HepG2 (cell line): ENCODE measurements around the gene PCAT7. TPM values are rescaled to one million over a fixed set of nuclear protein-coding genes. Genes with fewer than 3 reads are reported as not detected.

Experiments
- ARNT2 ChIP-seq: sonication (generic); formaldehyde crosslinking; IDR thresholded peaks from 2 replicates; pipeline ENCODE4 v1.8.0; 2022; ENCODE audit warnings: mild to moderate bottlenecking, low read depth, missing genetic modification reagents, moderate library complexity
- ATF1 ChIP-seq: IDR thresholded peaks from 2 replicates; pipeline ENCODE4 v1.6.1; 2016; ENCODE audit warnings: mild to moderate bottlenecking, control low read depth
- ATF7-NPFF ChIP-seq: sonication (generic); formaldehyde crosslinking; IDR thresholded peaks from 2 replicates; pipeline ENCODE4 v1.8.1; 2023; ENCODE audit warnings: mild to moderate bottlenecking, low read depth, missing genetic modification reagents, moderate library complexity
- BCL6 ChIP-seq: IDR thresholded peaks from 2 replicates; pipeline ENCODE4 v1.6.1; 2016; ENCODE audit warnings: missing genetic modification reagents, missing compliant biosample characterization
- CREB1 ChIP-seq, 2 experiments: fragments of 450-650 bp in 1 of 2; IDR thresholded peaks; 2 replicates each; pipeline ENCODE4 v1.6.1; 2016 to 2017; ENCODE audit warnings: control low read depth in 1 of 2, mild to moderate bottlenecking in 1 of 2, missing compliant biosample characterization in 1 of 2, missing genetic modification characterization in 1 of 2
- ETV6 ChIP-seq: sonication (generic); formaldehyde crosslinking; conservative IDR thresholded peaks from 2 replicates; pipeline ENCODE4 v1.4.0; 2020; ENCODE audit warnings: missing genetic modification reagents
- HMG20A ChIP-seq: IDR thresholded peaks from 2 replicates; pipeline ENCODE4 v1.6.1; 2016; ENCODE audit warnings: borderline replicate concordance
- LCORL ChIP-seq, 2 experiments: fragments of 450-650 bp in 1 of 2; sonication (generic) in 1 of 2; formaldehyde crosslinking in 1 of 2; IDR thresholded peaks; 2 replicates each; pipeline versions ENCODE4 v1.5.0 to v1.6.1; 2017 to 2020; ENCODE audit warnings: antibody characterized with exemption in 1 of 2, missing genetic modification reagents in 1 of 2
- MAZ ChIP-seq, 2 experiments: sonication (generic) in 1 of 2; formaldehyde crosslinking in 1 of 2; IDR thresholded peaks; 2 replicates each; pipeline versions ENCODE4 v1.5.0 to v1.6.1; 2012 to 2020; ENCODE audit warnings: low read depth in 2 of 2, mild to moderate bottlenecking in 2 of 2, borderline replicate concordance in 1 of 2, improper control_type of control experiment in 1 of 2, low read length in 1 of 2, missing genetic modification reagents in 1 of 2, moderate library complexity in 1 of 2
- NFATC3 ChIP-seq: sonication (generic); formaldehyde crosslinking; IDR thresholded peaks from 2 replicates; pipeline ENCODE4 v1.5.1; 2020; ENCODE audit warnings: mild to moderate bottlenecking, missing genetic modification reagents
- RBM39 ChIP-seq: fragments of 200-400 bp; formaldehyde crosslinking; IDR thresholded peaks from one replicate; pipeline ENCODE4 v1.6.1; 2018; ENCODE audit warnings: antibody characterized with exemption, mild to moderate bottlenecking, low read depth, low read length; ENCODE audit not compliant: poor library complexity, severe bottlenecking
- RXRB ChIP-seq: IDR thresholded peaks from 2 replicates; pipeline ENCODE4 v1.6.1; 2016; ENCODE audit warnings: borderline replicate concordance, missing genetic modification reagents, missing compliant biosample characterization
- TCF12 ChIP-seq, 2 experiments: fragments of 450-650 bp in 1 of 2; sonication (generic) in 1 of 2; formaldehyde crosslinking in 1 of 2; IDR thresholded peaks; 2 replicates each; pipeline versions ENCODE4 v1.6.1 to v1.8.0; 2017 to 2022; ENCODE audit warnings: antibody characterized with exemption in 1 of 2, mild to moderate bottlenecking in 1 of 2, missing genetic modification reagents in 1 of 2, moderate library complexity in 1 of 2
- ZBTB7B ChIP-seq: sonication (generic); formaldehyde crosslinking; IDR thresholded peaks from 2 replicates; pipeline ENCODE4 v1.4.0; 2020; ENCODE audit warnings: missing genetic modification reagents
- ZKSCAN5 ChIP-seq: sonication (generic); formaldehyde crosslinking; IDR thresholded peaks from 2 replicates; pipeline ENCODE4 v1.5.1; 2020; ENCODE audit warnings: mild to moderate bottlenecking, missing genetic modification reagents
- ZMYM4 ChIP-seq: sonication (generic); formaldehyde crosslinking; IDR thresholded peaks from 2 replicates; pipeline ENCODE4 v1.8.1; 2023; ENCODE audit warnings: mild to moderate bottlenecking, missing genetic modification reagents
- ZNF101 ChIP-seq: sonication (generic); formaldehyde crosslinking; IDR thresholded peaks from 2 replicates; pipeline ENCODE4 v1.4.0; 2020; ENCODE audit warnings: mild to moderate bottlenecking, low read depth, missing genetic modification reagents, borderline replicate concordance
- ZNF260 ChIP-seq: sonication (generic); formaldehyde crosslinking; IDR thresholded peaks from 2 replicates; pipeline ENCODE4 v1.4.0; 2020; ENCODE audit warnings: missing genetic modification reagents, low read depth, mild to moderate bottlenecking, borderline replicate concordance
- ZNF34 ChIP-seq: sonication (generic); formaldehyde crosslinking; IDR thresholded peaks from 2 replicates; pipeline ENCODE4 v1.4.0; 2020; ENCODE audit warnings: mild to moderate bottlenecking, missing genetic modification reagents, borderline replicate concordance
- ZNF460 ChIP-seq: sonication (generic); formaldehyde crosslinking; IDR thresholded peaks from 2 replicates; pipeline ENCODE4 v1.5.1; 2020; ENCODE audit warnings: missing genetic modification reagents, mild to moderate bottlenecking, borderline replicate concordance
- ZNF720 ChIP-seq: sonication (generic); formaldehyde crosslinking; IDR thresholded peaks from 2 replicates; pipeline ENCODE4 v1.4.0; 2020; ENCODE audit warnings: missing genetic modification reagents
- ZNF839 ChIP-seq: sonication (generic); formaldehyde crosslinking; IDR thresholded peaks from 2 replicates; pipeline ENCODE4 v1.4.0; 2020; ENCODE audit warnings: missing genetic modification reagents, mild to moderate bottlenecking, borderline replicate concordance
- polyA plus RNA-seq, 8 experiments: library from polyadenylated mRNA; depleted of rRNA in 3 of 8; stranded (reverse) in 7 of 8; unstranded in 1 of 8; fragments of >200 nt; fragmentation: Illumina TruSeq in 4 of 8; extraction: Trizol in 4 of 8; gene quantifications; 2 replicates each; pipeline versions ENCODE4 v1.2.1 to v1.2.3, GENCODE V29; 2011 to 2016; ENCODE audit warnings: low read depth in 4 of 8, missing spikeins in 1 of 8, mixed read lengths in 1 of 8; ENCODE audit not compliant: insufficient read depth in 1 of 8
- total RNA-seq, 5 experiments: library from RNA; depleted of rRNA; stranded (reverse); fragments of >200 nt; fragmentation: Illumina TruSeq; extraction: Trizol; gene quantifications; 2 replicates each; pipeline ENCODE4 v1.2.3, GENCODE V29; 2016; ENCODE audit warnings: low read depth in 1 of 5
- TF ChIP-seq, protein P1 (sequence below): sonication (generic); formaldehyde crosslinking; IDR thresholded peaks from 2 replicates; pipeline ENCODE4 v1.5.0; 2020; ENCODE audit warnings: missing genetic modification reagents
- TF ChIP-seq, protein P2 (sequence below): sonication (generic); formaldehyde crosslinking; IDR thresholded peaks from 2 replicates; pipeline ENCODE4 v1.5.0; 2020; ENCODE audit warnings: mild to moderate bottlenecking, missing genetic modification reagents

PCAT7 gene
- total and polyA plus RNA-seq, 2 of the 13 experiments (the other 11 are each of a cell fraction or from before 2014, with no cell fraction given): 2.3 to 3.9 TPM

DNA sequence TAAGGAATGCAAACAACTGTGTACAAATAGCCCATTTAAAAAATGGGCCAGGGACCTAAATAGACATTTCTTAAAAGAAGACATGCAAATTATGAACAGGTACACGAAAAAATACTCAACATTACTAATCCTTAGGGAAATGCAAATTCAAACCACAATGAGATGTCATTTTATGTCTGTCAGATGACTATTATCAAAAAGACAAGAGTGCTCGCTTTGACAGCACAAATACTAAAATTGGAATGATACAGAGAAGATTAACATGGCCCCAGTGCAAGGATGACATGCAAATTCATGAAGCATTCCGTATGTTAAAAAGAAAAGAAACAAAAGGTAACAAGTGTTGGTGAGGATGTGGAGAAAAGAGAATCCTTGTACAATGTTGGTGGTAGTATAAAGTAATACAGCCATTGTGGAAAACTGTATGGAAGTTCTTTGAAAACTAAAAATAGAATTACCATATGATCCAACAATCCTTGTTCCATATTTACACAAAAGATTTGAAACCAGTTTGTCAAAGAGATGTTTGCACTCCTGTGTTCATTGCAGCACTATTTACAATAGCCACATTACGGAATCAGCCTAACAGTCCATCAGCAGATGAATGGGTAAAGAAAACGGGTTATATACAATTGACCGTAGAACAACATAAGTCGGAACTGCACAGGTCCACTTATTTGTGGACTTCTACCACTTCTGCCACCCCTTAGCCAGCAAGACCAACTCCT, 47.2 kb upstream of the PCAT7 start (continued):
- TF ChIP-seq LCORL (IDR thresholded peaks at IDR 0.05): peak; percentile 42; the same call in 1 of the 2 replicates
- no peak for TF ChIP-seq LCORL (CRISPR knock-in tag; IDR thresholded peaks at IDR 0.05)
- peak; percentile 57; the same call in 1 of the 2 replicates for TF ChIP-seq ATF1 (CRISPR knock-in tag)
- peak; percentile 49; the same call in 1 of the 2 replicates for TF ChIP-seq ZMYM4
- TF ChIP-seq NFATC3 (CRISPR knock-in tag): no peak
- TF ChIP-seq MAZ (IDR thresholded peaks at IDR 0.05; ENCODE audit: borderline replicate concordance, low read depth, low read length): no peak
- no peak for TF ChIP-seq MAZ (CRISPR knock-in tag; IDR thresholded peaks at IDR 0.05; ENCODE audit: low read depth)
- no peak for TF ChIP-seq ATF7-NPFF (CRISPR knock-in tag)
- TF ChIP-seq ZNF101: no peak
- TF ChIP-seq TCF12 (IDR thresholded peaks at IDR 0.05): no peak
- no peak for TF ChIP-seq TCF12 (CRISPR knock-in tag; IDR thresholded peaks at IDR 0.05)
- TF ChIP-seq ZNF260 (CRISPR knock-in tag): no peak
- no peak for TF ChIP-seq ZKSCAN5 (CRISPR knock-in tag)
- TF ChIP-seq ZBTB7B (CRISPR knock-in tag): no peak
- peak; percentile 80 for TF ChIP-seq RXRB
- TF ChIP-seq, protein P1, sequence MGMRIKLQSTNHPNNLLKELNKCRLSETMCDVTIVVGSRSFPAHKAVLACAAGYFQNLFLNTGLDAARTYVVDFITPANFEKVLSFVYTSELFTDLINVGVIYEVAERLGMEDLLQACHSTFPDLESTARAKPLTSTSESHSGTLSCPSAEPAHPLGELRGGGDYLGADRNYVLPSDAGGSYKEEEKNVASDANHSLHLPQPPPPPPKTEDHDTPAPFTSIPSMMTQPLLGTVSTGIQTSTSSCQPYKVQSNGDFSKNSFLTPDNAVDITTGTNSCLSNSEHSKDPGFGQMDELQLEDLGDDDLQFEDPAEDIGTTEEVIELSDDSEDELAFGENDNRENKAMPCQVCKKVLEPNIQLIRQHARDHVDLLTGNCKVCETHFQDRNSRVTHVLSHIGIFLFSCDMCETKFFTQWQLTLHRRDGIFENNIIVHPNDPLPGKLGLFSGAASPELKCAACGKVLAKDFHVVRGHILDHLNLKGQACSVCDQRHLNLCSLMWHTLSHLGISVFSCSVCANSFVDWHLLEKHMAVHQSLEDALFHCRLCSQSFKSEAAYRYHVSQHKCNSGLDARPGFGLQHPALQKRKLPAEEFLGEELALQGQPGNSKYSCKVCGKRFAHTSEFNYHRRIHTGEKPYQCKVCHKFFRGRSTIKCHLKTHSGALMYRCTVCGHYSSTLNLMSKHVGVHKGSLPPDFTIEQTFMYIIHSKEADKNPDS (CRISPR knock-in tag): no peak
- TF ChIP-seq ETV6: no peak
- peak; percentile 78; the same call in 1 of the 2 replicates for TF ChIP-seq HMG20A (CRISPR knock-in tag)
- no peak for TF ChIP-seq ZNF720 (CRISPR knock-in tag)
- no peak for TF ChIP-seq ZNF460
- TF ChIP-seq, protein P2, sequence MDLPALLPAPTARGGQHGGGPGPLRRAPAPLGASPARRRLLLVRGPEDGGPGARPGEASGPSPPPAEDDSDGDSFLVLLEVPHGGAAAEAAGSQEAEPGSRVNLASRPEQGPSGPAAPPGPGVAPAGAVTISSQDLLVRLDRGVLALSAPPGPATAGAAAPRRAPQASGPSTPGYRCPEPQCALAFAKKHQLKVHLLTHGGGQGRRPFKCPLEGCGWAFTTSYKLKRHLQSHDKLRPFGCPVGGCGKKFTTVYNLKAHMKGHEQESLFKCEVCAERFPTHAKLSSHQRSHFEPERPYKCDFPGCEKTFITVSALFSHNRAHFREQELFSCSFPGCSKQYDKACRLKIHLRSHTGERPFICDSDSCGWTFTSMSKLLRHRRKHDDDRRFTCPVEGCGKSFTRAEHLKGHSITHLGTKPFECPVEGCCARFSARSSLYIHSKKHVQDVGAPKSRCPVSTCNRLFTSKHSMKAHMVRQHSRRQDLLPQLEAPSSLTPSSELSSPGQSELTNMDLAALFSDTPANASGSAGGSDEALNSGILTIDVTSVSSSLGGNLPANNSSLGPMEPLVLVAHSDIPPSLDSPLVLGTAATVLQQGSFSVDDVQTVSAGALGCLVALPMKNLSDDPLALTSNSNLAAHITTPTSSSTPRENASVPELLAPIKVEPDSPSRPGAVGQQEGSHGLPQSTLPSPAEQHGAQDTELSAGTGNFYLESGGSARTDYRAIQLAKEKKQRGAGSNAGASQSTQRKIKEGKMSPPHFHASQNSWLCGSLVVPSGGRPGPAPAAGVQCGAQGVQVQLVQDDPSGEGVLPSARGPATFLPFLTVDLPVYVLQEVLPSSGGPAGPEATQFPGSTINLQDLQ: no peak
- no peak for TF ChIP-seq ZNF34 (CRISPR knock-in tag)
- no peak for TF ChIP-seq ZNF839 (CRISPR knock-in tag)
- no peak for TF ChIP-seq RBM39
- no peak for TF ChIP-seq CREB1 (IDR thresholded peaks at IDR 0.05)
- no peak for TF ChIP-seq CREB1 (CRISPR knock-in tag; IDR thresholded peaks at IDR 0.05)
- TF ChIP-seq ARNT2 (CRISPR knock-in tag): no peak
- TF ChIP-seq BCL6 (CRISPR knock-in tag): peak; percentile 81
